GM19193 (cell line): ENCODE measurements around the gene IGLON5.

Source experiments
- POLR2A ChIP-seq: IDR thresholded peaks from 4 replicates; pipeline ENCODE4 v1.6.1; 2011; ENCODE audit not compliant: insufficient read depth, insufficient read length; ENCODE audit errors: extremely low read depth

Gene IGLON5

GRCh38 chr19:51296336-51297093, 14.9 kb upstream of the IGLON5 start:
- TF ChIP-seq POLR2A, result no peak

GRCh38 chr19:51297406-51297805, 14.0 kb upstream of the IGLON5 start:
- no peak for TF ChIP-seq POLR2A

DNA sequence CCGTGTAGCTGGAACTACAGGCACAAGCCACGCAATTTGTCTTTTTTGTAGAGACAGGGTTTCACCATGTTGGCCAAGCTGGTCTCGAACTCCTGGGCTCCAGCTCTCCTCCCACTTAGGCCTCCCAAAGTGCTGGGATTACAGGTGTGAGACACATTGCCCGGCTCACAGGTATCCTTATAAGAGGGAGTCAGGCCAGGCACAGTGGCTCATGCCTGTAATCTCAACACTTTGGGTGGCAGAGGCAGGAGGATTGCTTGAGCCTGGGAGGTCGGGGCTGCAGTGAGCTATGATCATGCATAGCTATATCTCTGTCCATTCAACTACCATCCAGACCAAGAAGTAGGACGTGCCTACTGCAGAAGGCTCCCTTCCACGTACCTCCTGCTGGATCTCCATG, 10.2 kb upstream of the IGLON5 start:
- TF ChIP-seq POLR2A, result no peak

GRCh38 chr19:51305479-51305878, 6.0 kb upstream of the IGLON5 start:
- TF ChIP-seq POLR2A, result no peak

GRCh38 chr19:51316688-51317087, 5.2 kb downstream of the IGLON5 start:
- no peak for TF ChIP-seq POLR2A

GRCh38 chr19:51317376-51317775, 5.9 kb downstream of the IGLON5 start:
- TF ChIP-seq POLR2A, result no peak

GRCh38 chr19:51317968-51318367, 6.5 kb downstream of the IGLON5 start:
- TF ChIP-seq POLR2A, result no peak

GRCh38 chr19:51318687-51319648, 7.5 kb downstream of the IGLON5 start:
- TF ChIP-seq POLR2A, result no peak

GRCh38 chr19:51319649-51320279, 8.3 kb downstream of the IGLON5 start:
- TF ChIP-seq POLR2A, result no peak

GRCh38 chr19:51320280-51320657, 8.8 kb downstream of the IGLON5 start:
- TF ChIP-seq POLR2A, result no peak

DNA sequence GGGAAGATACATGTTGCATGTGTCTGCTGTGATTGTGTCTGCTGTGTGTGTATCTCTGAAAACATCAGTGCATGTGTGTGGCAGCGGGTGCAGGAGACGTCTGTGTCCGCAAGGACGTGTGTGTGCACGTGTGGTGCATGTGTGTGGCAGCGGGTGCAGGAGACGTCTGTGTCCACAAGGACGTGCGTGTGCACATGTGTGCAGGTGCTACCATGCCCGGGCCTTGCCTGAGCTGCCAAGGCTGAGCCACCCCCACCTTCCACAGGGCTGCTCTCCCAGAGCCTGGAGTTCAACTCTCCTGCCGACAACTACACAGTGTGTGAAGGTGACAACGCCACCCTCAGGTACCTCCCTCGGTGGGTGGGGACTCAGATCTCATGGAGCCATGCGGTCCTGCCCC, 10.4 kb downstream of the IGLON5 start:
- TF ChIP-seq POLR2A, result no peak

GRCh38 chr19:51323481-51324166, 12.2 kb downstream of the IGLON5 start:
- TF ChIP-seq POLR2A, result no peak

DNA sequence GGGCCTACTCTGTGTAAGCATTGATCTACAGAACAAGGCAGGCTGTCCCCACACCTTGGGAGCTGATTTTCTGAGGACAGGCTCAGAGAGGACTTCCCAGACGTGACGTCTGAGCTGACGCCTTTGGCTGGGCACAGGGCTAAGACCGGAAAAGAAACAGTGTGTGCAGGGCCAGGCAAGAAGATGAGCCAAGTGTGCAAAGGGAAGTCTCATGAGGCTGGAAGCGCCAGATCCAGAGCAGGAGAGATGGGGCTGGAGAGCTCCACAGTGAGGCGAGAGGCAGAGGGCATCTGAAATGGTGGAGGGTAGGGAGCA, 12.7 kb downstream of the IGLON5 start:
- TF ChIP-seq POLR2A, result no peak

GRCh38 chr19:51325161-51325976, 13.9 kb downstream of the IGLON5 start:
- no peak for TF ChIP-seq POLR2A
